ENCODE measurements around the gene MDK.

MDK gene

GRCh38 chr11:46347637-46348311, 33.7 kb upstream of the MDK start:
- in situ Hi-C loops (cut with MboI; ENCODE audit: low sequenced_read_pairs), result no loop called here

- in situ Hi-C loops (cut with MboI; ENCODE audit: low sequenced_read_pairs), result no loop called here
Observed at GRCh38 chr11:46348566-46349401, 32.7 kb upstream of the MDK start.

GRCh38 chr11:46350695-46351094, 30.8 kb upstream of the MDK start:
- in situ Hi-C loops (cut with MboI; ENCODE audit: low sequenced_read_pairs), result no loop called here

- in situ Hi-C loops (cut with MboI; ENCODE audit: low sequenced_read_pairs), result no loop called here
Observed at GRCh38 chr11:46351148-46351547, 30.3 kb upstream of the MDK start.

GRCh38 chr11:46351606-46352005, 29.9 kb upstream of the MDK start:
- in situ Hi-C loops (cut with MboI; ENCODE audit: low sequenced_read_pairs), result no loop called here

GRCh38 chr11:46352063-46352841, 29.2 kb upstream of the MDK start:
- in situ Hi-C loops (cut with MboI; ENCODE audit: low sequenced_read_pairs), result no loop called here

GRCh38 chr11:46353698-46354097, 27.8 kb upstream of the MDK start:
- in situ Hi-C loops (cut with MboI; ENCODE audit: low sequenced_read_pairs), result no loop called here

- in situ Hi-C loops (cut with MboI; ENCODE audit: low sequenced_read_pairs), result no loop called here
Observed at GRCh38 chr11:46356924-46357482, 24.5 kb upstream of the MDK start.

- in situ Hi-C loops (cut with MboI; ENCODE audit: low sequenced_read_pairs), result no loop called here
Observed at GRCh38 chr11:46357483-46357936, 24.0 kb upstream of the MDK start.

- in situ Hi-C loops (cut with MboI; ENCODE audit: low sequenced_read_pairs), result no loop called here
Observed at GRCh38 chr11:46359953-46360352, 21.5 kb upstream of the MDK start.

- in situ Hi-C loops (cut with MboI; ENCODE audit: low sequenced_read_pairs), result no loop called here
Observed at GRCh38 chr11:46360878-46361277, 20.6 kb upstream of the MDK start.

- in situ Hi-C loops (cut with MboI; ENCODE audit: low sequenced_read_pairs), result no loop called here
Observed at GRCh38 chr11:46361283-46362155, 19.9 kb upstream of the MDK start.

- in situ Hi-C loops (cut with MboI; ENCODE audit: low sequenced_read_pairs), result no loop called here
Observed at GRCh38 chr11:46362156-46363030, 19.1 kb upstream of the MDK start.

- in situ Hi-C loops (cut with MboI; ENCODE audit: low sequenced_read_pairs), result no loop called here
Observed at GRCh38 chr11:46363031-46363407, 18.4 kb upstream of the MDK start.

GRCh38 chr11:46363455-46364005, 17.9 kb upstream of the MDK start:
- in situ Hi-C loops (cut with MboI; ENCODE audit: low sequenced_read_pairs), result no loop called here

GRCh38 chr11:46364056-46364455, 17.4 kb upstream of the MDK start:
- in situ Hi-C loops (cut with MboI; ENCODE audit: low sequenced_read_pairs), result no loop called here

GRCh38 chr11:46364791-46365190, 16.7 kb upstream of the MDK start:
- in situ Hi-C loops (cut with MboI; ENCODE audit: low sequenced_read_pairs), result no loop called here

GRCh38 chr11:46366260-46366659, 15.2 kb upstream of the MDK start:
- in situ Hi-C loops (cut with MboI; ENCODE audit: low sequenced_read_pairs), result no loop called here

- in situ Hi-C loops (cut with MboI; ENCODE audit: low sequenced_read_pairs), result no loop called here
Observed at GRCh38 chr11:46366661-46367161, 14.8 kb upstream of the MDK start.
